HuH-7.5 (cell line): ENCODE measurements around the gene DNAI4.
A peak's percentile ranks its signal among the peaks of the same experiment; 100 is the strongest.
"Not testable (repeated sequence)": the region's sequence is repeated elsewhere in the genome, so short reads cannot be mapped to it uniquely, and the experiment has no call there.

Experiments used
- DNase-seq: peaks from one replicate; pipeline ENCODE4 v3.0.0; 2011; ENCODE audit warnings: low spot score

Gene DNAI4

GRCh38 chr1:66924756-66925557, at the start of gene DNAI4, which contains the start of gene MIER1:
DNAI4 (minus strand) TSS chr1:66924856; CDS start chr1:66924831, 25 bp downstream.
MIER1 (plus strand) TSS chr1:66924990; CDS start chr1:66925029, 39 bp downstream.
- DNase-seq = peak; percentile 90

- DNase-seq = no peak
Measured at GRCh38 chr1:66968574-66968973, 43.9 kb upstream of the DNAI4 start.

GRCh38 chr1:66966188-66966873, 41.7 kb upstream of the DNAI4 start:
- DNase-seq = not testable (repeated sequence)

GRCh38 chr1:66957938-66958337, 33.3 kb upstream of the DNAI4 start:
- DNase-seq = no peak

- no peak for DNase-seq
Measured at GRCh38 chr1:66954208-66954607, 29.6 kb upstream of the DNAI4 start.

- DNase-seq = no peak
Measured at GRCh38 chr1:66951513-66951912, 26.9 kb upstream of the DNAI4 start.

- no peak for DNase-seq
Measured at GRCh38 chr1:66947267-66947666, 22.6 kb upstream of the DNAI4 start.

GRCh38 chr1:66945316-66945715, 20.7 kb upstream of the DNAI4 start:
- no peak for DNase-seq

GRCh38 chr1:66944330-66945274, 19.9 kb upstream of the DNAI4 start:
- DNase-seq = no peak

GRCh38 chr1:66943361-66943969, 18.8 kb upstream of the DNAI4 start:
- no peak for DNase-seq

- no peak for DNase-seq
Measured at GRCh38 chr1:66940981-66941380, 16.3 kb upstream of the DNAI4 start.

GRCh38 chr1:66938613-66939012, 14.0 kb upstream of the DNAI4 start:
- no peak for DNase-seq

GRCh38 chr1:66937529-66938234, 13.0 kb upstream of the DNAI4 start:
- DNase-seq = no peak

GRCh38 chr1:66933887-66934700, 9.4 kb upstream of the DNAI4 start:
- no peak for DNase-seq

- DNase-seq = no peak
Measured at GRCh38 chr1:66932291-66932690, 7.6 kb upstream of the DNAI4 start.

GRCh38 chr1:66931590-66931989, 6.9 kb upstream of the DNAI4 start:
- DNase-seq = no peak

- peak; percentile 6 for DNase-seq
Measured at GRCh38 chr1:66930823-66931174, 6.1 kb upstream of the DNAI4 start.

- DNase-seq = peak; percentile 69
Measured at GRCh38 chr1:66929999-66930822, 5.6 kb upstream of the DNAI4 start.

GRCh38 chr1:66929691-66929998, 5.0 kb upstream of the DNAI4 start:
- no peak for DNase-seq
